Brain microvascular endothelial cell (primary cell): ENCODE measurements around the gene XAGE3.
"Not testable (repeated sequence)": the region's sequence is repeated elsewhere in the genome, so short reads cannot be mapped to it uniquely, and the experiment has no call there.

Experiments
- DNase-seq: peaks from one replicate; pipeline ENCODE4 v3.0.0-alpha.2; 2020
- H3K27ac ChIP-seq: fragments of 250-450 bp; sonication (Bioruptor Pico); 2 replicates; pipeline ENCODE4 v1.5.1; 2020; ENCODE audit warnings: mild to moderate bottlenecking, moderate library complexity
- H3K27me3 ChIP-seq: fragments of 250-450 bp; sonication (Bioruptor Pico); replicated peaks from 2 replicates; pipeline ENCODE4 v1.5.1; 2020; ENCODE audit warnings: mild to moderate bottlenecking
- H3K36me3 ChIP-seq: fragments of 250-450 bp; sonication (Bioruptor Pico); replicated peaks from 2 replicates; pipeline ENCODE4 v1.5.1; 2020; ENCODE audit warnings: mild to moderate bottlenecking
- H3K4me3 ChIP-seq: 2 replicates; pipeline ENCODE4 v1.5.1; 2011; ENCODE audit warnings: low read depth, mild to moderate bottlenecking, control low read depth, low read length, moderate library complexity
- in situ Hi-C: cut with HindIII; loops from 2 replicates; pipeline ENCODE4 v1.10.0; 2017; ENCODE audit warnings: low sequenced_read_pairs, low pct_ligation_motif_present
- TF ChIP-seq, protein P1 (sequence below): IDR thresholded peaks from 2 replicates; pipeline ENCODE4 v1.5.1; 2011; ENCODE audit warnings: low read depth, mild to moderate bottlenecking, moderate library complexity, low read length, control low read depth, inconsistent platforms; ENCODE audit errors: missing control alignments

The XAGE3 gene

DNA sequence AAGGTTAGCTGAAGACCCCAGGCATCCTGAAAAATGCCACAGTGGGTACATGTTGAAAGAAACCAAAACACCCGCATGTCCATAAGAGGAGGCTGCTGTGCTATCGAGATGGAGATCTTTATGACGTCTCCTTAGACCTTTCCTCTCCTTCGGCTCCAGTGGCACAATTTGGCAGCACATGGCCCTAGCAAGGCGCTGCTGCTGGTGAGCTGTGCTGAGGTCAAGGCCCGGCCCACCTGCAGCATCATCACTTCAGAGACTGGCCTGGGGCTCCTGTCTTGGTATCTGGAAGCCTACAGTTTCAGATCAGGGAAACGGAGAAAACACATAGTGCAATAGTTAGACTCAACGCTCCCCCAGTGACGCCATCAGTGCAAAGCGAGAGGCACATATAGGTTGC lies 7.6 kb upstream of the XAGE3 start:
- DNase-seq, H3K4me3 ChIP-seq, in situ Hi-C loops, H3K27me3 ChIP-seq, H3K27ac ChIP-seq, H3K36me3 ChIP-seq: not testable (repeated sequence)

DNA sequence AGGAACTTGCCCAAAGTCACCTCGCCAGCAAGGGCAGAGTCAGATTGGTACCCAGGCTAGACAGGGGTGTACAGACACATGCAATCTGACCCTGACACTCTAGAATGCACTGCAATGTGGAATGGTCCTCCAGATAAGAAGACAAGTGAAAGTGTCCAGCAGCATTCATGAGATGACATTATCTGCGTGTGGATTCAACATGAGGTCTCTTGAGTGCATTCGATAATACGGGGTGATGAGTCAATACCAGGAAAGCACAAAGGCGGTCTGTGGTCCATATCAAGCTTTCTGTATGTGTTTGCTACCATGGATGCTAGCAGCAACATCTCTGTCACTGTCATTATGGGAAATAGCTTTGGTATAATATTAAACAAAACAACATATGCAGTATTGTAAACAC lies 6.8 kb upstream of the XAGE3 start:
- Histone ChIP-seq H3K27ac (no peak overlapping the region), H3K4me3 (no peak overlapping the region), H3K27me3 (no peaks in the 10 kb centered on the region), H3K36me3 (no peaks in the 10 kb centered on the region)
- in situ Hi-C loops: no loop called here
- TF ChIP-seq, protein P1, sequence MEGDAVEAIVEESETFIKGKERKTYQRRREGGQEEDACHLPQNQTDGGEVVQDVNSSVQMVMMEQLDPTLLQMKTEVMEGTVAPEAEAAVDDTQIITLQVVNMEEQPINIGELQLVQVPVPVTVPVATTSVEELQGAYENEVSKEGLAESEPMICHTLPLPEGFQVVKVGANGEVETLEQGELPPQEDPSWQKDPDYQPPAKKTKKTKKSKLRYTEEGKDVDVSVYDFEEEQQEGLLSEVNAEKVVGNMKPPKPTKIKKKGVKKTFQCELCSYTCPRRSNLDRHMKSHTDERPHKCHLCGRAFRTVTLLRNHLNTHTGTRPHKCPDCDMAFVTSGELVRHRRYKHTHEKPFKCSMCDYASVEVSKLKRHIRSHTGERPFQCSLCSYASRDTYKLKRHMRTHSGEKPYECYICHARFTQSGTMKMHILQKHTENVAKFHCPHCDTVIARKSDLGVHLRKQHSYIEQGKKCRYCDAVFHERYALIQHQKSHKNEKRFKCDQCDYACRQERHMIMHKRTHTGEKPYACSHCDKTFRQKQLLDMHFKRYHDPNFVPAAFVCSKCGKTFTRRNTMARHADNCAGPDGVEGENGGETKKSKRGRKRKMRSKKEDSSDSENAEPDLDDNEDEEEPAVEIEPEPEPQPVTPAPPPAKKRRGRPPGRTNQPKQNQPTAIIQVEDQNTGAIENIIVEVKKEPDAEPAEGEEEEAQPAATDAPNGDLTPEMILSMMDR: no peak
- no peak for DNase-seq

DNA sequence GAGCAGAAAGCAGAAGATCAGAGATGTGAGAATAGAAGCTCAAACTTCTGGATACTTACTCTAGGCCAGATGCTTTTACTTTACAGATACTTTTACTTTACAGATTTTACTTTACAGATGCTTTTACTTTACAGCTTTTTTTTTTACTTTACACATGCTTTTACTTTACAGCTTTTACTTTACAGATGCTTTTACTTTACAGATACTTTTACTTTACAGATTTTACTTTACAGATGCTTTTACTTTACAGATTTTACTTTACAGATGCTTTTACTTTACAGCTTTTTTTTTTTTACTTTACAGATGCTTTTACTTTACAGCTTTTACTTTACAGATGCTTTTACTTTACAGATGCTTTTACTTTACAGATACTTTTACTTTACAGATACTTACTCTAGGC lies 5.9 kb upstream of the XAGE3 start:
- H3K27ac ChIP-seq, H3K27me3 ChIP-seq, H3K4me3 ChIP-seq, DNase-seq, H3K36me3 ChIP-seq, in situ Hi-C loops: not testable (repeated sequence)

DNA sequence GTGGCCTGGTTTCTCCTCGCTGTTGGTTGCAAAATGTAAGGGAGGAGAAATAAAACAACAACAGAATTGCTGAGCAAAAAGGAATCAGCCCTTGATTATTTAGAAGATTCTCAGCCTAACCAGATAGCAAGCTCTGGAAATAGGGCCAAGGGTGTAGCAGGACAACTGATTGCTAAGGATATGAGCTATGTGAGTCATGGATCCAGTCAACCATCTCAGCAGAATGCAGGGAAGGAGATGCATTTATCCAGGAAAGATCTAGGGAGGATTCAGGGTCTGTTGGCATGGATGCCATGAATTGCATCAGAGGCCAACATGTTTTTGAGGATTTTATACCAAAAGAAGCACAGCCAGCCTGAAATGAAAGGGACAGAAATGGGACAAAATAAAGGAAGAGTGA lies 2.2 kb upstream of the XAGE3 start:
- no peak for DNase-seq
- H3K27me3 ChIP-seq: no peaks in the 10 kb centered on the region
- in situ Hi-C loops: no loop called here
- no peaks in the 10 kb centered on the region for H3K36me3 ChIP-seq
- no peak overlapping the region for H3K4me3 ChIP-seq
- H3K27ac ChIP-seq: no peak overlapping the region
- TF ChIP-seq, protein P1: no peak

DNA sequence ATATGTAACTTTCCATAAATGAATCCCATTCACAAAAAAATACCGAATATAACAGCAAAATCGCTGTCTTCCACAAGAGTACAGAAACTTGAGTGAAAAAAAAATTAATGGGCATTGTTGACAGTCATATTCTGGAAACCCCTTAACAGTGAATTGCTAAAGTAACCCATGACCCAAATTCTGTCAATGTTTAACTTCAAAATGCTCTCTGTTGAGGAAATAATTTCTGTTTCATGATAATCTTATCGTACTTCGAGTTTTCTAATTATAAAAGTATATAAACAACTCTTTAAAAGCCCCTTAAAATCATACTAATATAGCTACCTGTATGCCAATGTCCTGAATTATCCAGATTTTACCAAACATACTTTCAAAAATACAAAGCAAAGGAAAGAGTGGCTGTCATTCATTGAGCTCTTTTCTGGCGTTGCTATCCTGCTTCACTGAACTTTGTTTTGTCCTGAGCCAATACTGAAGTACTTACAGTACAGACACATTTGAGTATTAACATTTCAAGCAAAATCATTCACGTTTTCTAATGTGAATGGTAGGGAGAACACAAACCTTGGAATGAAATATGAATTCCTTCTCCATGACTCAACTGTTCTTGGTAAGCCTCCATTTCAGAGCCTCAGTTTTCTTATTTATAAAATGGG lies 2.4 kb downstream of the XAGE3 start:
- Histone ChIP-seq H3K27ac (no peak overlapping the region), H3K36me3 (no peaks in the 10 kb centered on the region), H3K4me3 (no peak overlapping the region), H3K27me3 (no peaks in the 10 kb centered on the region)
- TF ChIP-seq, protein P1: no peak
- no peak for DNase-seq
- in situ Hi-C loops: no loop called here

DNA sequence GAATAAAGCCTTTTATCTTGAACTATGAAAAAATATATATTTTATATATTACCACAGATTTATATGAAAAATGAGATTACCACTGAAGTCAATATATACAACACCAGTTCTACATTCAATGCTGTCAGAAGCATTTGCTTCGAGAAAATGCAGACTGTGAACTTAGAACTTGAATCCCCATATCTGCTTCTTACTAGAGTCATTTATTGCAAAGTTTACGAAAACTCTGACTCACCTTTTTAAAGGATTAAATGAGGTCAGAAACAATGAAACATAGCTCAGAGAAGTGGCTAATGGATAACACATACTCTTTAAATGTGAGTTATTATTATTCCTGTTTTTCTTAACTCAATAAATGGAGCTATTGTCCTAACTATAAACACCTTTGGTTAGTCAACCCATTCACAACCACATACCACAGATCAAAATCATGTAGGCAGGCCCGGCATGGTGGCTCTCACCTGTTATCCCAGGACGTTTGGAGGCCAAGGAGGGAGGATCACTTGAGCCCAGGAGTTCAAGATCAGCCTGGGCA lies 10.8 kb downstream of the XAGE3 start:
- H3K27ac ChIP-seq, H3K36me3 ChIP-seq, H3K4me3 ChIP-seq, DNase-seq, H3K27me3 ChIP-seq, in situ Hi-C loops: not testable (repeated sequence)

DNA sequence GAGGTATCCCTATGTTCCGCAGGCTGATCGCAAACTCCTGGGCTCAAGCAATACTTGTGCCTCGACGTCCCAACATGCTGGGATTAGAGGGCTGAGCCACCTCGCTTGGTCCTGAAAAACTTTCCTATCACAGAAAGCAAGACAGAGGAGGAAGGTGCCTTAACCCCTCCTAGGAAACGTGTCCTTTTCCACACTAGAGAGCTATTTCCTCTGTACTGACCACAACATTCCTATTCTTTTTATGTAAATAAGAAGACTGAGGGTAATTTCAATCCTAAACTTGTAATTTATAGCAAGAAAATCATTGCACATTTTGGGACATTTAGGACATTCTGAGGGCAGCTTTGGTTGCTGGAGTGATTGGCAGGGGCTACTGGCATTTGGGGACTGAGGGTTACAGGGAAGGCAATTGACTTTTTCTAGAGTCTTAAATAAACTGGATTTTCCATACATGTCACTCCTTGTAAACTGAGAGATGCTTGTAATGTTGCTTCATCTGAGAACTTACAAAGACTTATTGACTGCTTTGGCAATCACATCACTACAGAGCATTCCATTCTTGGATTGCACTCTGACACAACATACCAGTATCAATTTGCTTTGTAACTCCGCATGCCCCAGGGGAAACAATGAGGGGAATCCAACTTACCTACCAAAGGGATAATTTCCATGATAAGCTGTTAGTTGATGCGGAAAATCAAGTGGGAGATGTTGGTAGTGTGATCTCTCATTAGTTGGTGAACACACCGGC lies 15.6 kb downstream of the XAGE3 start:
- Histone ChIP-seq H3K36me3 (no peaks in the 10 kb centered on the region), H3K27ac (peak overlapping the region; percentile 45), H3K27me3 (no peaks in the 10 kb centered on the region), H3K4me3 (no peak overlapping the region)
- peak; percentile 9 for DNase-seq
- in situ Hi-C loops: no loop called here
- TF ChIP-seq, protein P1: no peak

DNA sequence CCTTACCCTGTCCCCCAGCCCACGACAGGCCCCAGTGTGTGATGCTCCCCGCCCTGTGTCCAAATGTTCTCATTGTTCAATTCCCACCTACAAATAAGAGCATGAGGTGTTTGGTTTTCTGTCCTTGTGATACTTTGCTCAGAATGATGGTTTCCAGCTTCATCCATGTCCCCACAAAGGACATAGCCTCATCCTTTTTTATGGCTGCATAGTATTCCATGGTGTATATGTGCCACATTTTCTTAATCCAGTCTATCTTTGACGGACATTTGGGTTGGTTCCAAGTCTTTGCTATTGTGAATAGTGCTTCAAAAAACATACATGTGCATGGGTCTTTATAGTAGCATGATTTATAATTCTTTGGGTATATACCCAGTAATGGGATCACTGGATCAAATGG lies 24.3 kb downstream of the XAGE3 start:
- H3K4me3 ChIP-seq, H3K27me3 ChIP-seq, H3K27ac ChIP-seq, DNase-seq, H3K36me3 ChIP-seq, in situ Hi-C loops: not testable (repeated sequence)
